ENCODE data around the gene TRABD.

TRABD gene

DNA sequence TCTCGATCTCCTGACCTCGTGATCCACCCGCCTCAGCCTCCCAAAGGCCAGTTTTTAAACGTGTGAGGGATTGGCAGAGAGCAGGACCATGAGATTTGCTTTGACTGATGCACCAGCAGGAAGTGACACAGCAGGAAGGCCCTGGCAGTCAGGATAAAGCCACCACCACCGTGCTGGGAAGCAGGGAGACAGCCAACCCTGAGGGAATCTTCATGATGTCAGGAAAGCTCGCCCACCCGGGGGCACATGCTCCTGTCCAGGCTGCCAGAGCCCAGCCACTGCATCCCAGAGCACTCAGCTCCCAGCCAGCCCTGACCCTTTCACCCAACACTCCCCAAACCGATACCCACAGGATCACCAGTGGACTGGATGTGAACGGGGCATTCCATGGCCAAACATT lies 53.0 kb downstream of the TRABD start:
- DNase-seq (ENCODE audit: low read depth in 2 of 2), result no peak

DNA sequence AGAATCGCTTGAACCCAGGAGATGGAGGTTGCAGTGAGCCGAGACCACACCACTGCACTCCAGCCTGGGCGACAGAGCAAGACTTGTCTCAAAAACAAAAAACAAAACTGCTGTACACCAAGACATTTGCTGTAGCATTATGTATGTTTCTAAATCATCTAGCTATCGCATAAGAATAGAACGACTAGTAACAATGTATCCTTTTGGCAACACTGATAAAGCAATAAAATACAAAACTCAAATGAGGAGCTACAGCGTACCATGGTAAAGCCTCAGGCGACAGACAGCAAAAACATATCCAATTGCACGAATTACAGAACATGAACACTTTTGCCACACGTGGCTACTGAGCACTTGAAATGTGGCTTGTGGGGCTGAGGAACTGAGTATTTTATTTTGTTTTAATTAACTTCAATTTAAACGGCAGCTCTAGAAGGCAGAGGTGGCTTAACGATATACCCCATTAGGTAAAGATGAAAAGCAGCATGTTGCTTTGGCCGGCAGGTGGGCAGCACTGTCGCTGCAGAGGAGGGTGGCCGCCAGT lies 56.8 kb downstream of the TRABD start:
- no peak for DNase-seq (ENCODE audit: low read depth in 2 of 2)

DNA sequence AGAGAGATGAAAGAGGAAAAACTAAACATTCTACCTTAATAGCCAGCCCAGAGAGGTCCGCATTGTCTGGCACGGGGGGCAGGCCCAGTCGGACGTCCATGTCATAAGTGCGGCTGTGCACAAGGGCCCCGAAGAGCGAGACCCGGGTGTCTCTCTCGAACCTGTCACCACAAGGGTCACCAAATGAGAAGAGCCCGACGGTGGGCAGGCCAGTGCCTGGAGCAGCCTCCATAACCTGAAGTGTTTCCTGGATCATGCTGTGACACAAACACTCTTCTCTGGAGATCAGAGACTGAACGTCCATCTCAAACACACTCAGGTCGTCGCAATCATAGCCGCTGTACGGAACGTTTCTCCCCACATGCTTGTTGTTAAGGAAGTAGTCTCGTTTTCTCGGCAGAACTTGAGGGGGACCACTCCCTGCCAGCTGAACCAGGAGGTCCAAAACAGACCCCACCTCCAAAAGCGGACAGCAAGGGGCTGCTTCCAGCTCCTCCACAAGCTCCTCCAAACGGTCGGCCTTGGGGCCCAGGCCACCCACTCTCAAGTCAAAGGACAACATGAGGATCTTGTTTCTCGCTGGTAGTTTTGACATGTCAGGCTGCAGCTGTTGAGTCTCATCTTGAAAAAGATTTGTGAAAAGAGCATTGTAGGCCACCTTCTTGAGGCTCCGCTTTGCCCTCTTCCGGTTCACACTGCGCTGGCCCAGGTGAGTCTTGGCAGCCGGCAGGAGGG lies 58.1 kb downstream of the TRABD start:
- DNase-seq (ENCODE audit: low read depth in 2 of 2), result no peak

DNA sequence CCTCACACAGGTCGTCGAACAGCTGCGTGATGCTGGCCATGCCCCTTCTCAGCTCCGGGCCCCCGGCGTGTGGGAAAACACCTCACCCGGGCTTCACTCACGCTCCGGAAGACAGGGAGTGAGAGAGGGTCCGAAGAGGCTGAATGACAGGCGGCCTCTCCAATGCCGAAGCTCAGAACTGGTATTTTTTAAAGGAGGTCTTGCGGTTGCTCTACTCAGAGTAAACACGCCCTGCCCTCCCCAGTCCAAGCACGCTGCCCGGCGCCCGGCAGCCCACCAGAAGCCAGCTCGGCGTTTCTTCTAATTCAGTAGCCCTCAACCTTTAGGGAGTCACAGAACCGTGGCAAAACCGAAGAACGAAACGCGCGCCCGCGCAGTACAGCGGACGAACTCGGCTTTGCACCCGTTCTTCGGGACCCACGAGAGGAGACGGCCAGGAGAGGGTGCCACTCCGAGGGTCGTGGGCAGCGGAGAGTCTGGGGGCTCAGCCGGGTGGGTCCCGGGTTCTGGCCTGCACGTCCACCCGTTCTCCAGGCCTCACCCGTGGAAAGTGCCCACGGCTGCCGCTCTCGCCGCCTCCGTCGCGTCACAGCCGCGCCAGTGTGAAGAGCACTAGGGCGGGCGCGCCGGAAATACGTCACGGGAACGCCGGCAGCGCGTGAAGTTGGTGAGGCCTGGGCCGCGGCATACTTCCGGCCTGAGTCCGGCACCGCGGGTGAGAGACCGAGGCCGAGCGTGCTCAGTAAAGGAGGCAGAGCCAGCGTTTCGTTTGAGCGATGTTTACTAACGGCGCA lies 58.9 kb downstream of the TRABD start, which contains the start of gene TUBGCP6:
Gene TUBGCP6, minus strand, starts transcription at position 604 of the 794 bp plus-strand sequence. Its CDS starts 564 bp downstream, at position 40.
- peak; percentile 71 to 77 for DNase-seq (ENCODE audit: low read depth in 2 of 2)

DNA sequence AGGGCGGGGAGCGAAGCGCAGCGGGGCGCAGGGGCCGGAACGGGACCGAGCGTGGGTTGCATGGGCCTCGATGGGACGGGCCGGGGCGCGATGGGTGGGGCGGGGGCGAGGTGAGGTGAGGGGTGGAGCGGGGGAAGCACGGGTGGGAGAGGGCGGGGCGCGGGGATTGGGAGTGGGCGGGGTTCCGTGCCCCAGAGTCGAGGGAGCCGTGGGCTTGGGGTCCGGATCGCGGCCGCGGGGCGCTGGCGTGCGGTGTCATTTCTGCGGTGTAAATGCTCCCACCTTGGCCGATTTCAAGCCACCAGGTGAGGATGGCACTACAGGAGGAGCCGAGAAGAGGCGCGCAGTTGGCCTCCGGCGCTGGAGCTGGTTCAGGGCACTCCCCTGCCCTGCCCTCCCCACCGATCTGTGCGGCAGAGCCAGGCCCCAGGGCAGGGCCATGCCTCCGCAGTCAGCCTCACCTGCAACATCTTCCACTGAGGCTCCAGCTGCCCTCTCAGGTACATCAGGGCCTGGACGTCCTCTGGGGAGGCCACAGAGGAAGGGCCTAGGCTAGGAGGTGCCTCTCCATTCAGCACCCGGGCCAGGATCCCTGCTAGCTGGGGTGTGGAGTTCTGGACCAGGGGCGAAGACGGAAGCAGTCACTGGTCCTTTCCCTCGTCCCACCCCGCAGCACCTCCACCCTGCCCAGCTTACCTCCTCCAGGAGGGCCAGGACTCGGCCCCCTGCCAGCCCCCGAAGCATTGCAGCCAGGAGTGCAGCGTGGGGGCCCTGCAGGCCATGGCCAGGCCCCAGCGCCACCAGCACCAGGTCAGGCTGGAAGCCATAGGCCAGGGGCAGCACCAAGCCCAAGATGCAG lies 59.7 kb downstream of the TRABD start:
- DNase-seq (ENCODE audit: low read depth in 2 of 2), result no peak

DNA sequence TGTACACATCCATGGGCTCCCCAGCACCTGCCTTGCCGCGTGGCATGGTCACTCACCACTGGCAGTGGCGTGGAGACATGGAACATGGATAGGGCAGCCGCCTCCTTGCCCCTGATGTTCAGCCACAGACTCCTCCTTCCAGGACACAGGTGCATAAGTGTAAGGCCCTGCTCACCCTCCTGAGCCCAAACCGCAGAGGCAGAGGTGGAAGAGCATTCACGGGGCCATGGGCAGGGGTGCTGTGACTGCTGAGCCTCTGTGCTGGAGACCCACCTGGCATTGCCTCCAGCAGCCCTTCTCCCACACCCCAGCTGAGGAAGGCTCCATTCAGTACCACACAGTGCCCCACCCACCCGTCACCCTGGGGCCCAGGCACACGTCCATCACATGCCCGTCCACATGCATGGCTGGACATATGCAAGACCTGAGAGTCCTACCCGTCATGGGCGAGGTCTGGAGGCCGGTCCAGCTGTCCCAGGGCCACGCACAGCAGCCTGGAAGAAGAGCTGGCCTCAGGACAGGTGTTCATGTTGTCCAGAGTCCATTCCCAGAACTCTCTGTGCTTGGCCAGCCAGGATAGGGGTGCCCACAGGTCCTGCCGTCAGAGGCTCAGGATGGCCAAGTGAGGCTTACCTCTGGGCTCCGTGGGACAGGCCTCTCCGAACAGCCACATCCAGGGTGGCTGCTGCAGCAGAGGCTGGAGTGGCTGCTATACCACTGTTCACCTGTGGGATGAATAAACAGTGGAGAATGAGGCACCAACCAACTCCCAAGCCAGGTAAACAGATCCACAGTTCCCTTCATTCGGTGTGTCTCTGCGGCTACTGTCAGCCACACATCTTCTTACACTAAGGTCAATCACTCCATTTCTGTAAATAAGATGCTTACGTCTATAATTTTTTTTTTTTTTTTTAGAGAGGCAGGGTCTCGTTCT lies 60.8 kb downstream of the TRABD start:
- DNase-seq (ENCODE audit: low read depth in 2 of 2), result no peak

DNA sequence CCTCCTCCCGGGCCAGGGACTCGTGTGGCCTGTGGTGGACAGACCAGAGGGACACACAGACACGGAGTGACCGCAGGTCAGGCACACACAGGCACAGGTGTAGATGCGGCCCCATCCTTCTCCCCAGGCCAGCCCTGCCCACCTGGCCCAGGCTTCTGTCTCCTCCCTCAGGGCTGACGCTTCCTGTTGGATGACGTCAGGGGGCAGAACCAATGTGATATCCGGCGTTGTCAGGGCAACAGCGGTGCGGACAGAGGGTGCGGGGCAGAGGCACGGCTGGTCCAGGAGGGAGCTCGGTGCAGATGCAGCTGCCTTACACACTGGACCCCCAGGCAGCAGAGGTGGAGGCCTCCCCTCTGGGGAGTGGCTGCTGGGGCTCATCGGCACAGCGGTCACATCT lies 62.0 kb downstream of the TRABD start:
- DNase-seq (ENCODE audit: low read depth in 2 of 2), result no peak

DNA sequence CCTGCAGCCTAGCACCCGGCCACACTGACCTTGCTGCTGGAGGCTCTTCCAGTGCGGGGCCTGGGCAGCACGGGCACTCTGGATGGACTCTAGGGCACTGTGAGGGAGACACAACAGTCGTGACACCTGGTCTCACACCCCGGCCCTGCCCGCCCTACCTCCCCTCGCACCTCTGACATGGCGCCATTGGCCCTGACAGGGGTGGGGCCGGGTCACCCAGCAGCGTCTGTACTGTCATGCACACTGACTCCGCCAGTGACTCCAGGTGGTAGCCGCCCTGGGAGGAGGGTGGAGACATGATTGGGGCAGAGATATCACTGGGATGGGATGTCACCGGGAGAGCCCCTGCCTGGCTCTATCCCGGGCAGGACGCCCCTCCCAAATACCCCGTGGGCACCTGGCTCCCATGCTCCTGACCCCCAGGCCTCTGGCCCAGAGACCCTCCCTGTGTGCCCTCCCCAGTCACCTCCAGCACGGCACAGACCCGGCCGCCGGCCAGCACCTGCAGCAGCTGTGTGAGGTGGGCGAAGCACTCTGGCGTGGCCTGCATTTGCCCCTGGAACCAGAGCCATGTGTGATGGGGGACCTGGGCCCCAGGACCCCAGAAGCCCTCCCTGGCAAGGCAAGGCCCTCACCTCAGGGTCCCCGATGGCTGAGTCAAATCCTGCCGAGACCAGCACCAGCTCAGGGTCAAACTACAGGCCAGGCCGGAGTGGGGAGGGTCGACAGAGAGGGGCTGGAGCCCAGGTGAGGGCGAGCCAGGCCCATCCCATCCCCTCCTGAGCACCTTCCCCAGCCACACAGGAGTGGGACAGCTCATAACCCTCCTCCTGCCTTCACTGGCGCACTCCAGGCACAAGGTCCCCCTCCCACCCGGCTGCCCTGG lies 62.7 kb downstream of the TRABD start:
- DNase-seq (ENCODE audit: low read depth in 2 of 2), result no peak
